IPS-NIHi7 (cell line): Measurements from ENCODE around the gene MYCN.
"Not testable (repeated sequence)": the region's sequence is repeated elsewhere in the genome, so short reads cannot be mapped to it uniquely, and the experiment has no call there.

Experiments used
- DNase-seq: peaks from one replicate; pipeline ENCODE4 v3.0.0; 2012; ENCODE audit warnings: mixed read lengths; ENCODE audit errors: extremely low spot score

Gene MYCN

GRCh38 chr2:15907461-15908324 lies 32.7 kb upstream of the MYCN start:
- DNase-seq: no peak

- DNase-seq: no peak
Measured at GRCh38 chr2:15908371-15908770, 32.0 kb upstream of the MYCN start.

GRCh38 chr2:15909157-15909556 lies 31.2 kb upstream of the MYCN start:
- no peak for DNase-seq

- no peak for DNase-seq
Measured at GRCh38 chr2:15909736-15910135, 30.6 kb upstream of the MYCN start.

- not testable (repeated sequence) for DNase-seq
Measured at GRCh38 chr2:15911270-15911669, 29.1 kb upstream of the MYCN start.

GRCh38 chr2:15911686-15912085 lies 28.7 kb upstream of the MYCN start:
- DNase-seq: no peak

GRCh38 chr2:15912203-15912602 lies 28.1 kb upstream of the MYCN start:
- no peak for DNase-seq

- DNase-seq: no peak
Measured at GRCh38 chr2:15913146-15913545, 27.2 kb upstream of the MYCN start.

- no peak for DNase-seq
Measured at GRCh38 chr2:15914596-15915385, 25.6 kb upstream of the MYCN start.

- DNase-seq: not testable (repeated sequence)
Measured at GRCh38 chr2:15915546-15915945, 24.8 kb upstream of the MYCN start.

GRCh38 chr2:15916336-15916735 lies 24.0 kb upstream of the MYCN start:
- no peak for DNase-seq

GRCh38 chr2:15918761-15919356 lies 21.5 kb upstream of the MYCN start:
- DNase-seq: no peak

- DNase-seq: no peak
Measured at GRCh38 chr2:15919716-15920434, 20.5 kb upstream of the MYCN start.

- DNase-seq: no peak
Measured at GRCh38 chr2:15920696-15921095, 19.7 kb upstream of the MYCN start.

GRCh38 chr2:15923597-15923996 lies 16.8 kb upstream of the MYCN start:
- DNase-seq: no peak

- DNase-seq: no peak
Measured at GRCh38 chr2:15925819-15926218, 14.5 kb upstream of the MYCN start.

- no peak for DNase-seq
Measured at GRCh38 chr2:15926252-15926651, 14.1 kb upstream of the MYCN start.

- no peak for DNase-seq
Measured at GRCh38 chr2:15927551-15928218, 12.7 kb upstream of the MYCN start.

- not testable (repeated sequence) for DNase-seq
Measured at GRCh38 chr2:15929008-15929407, 11.3 kb upstream of the MYCN start.

- no peak for DNase-seq
Measured at GRCh38 chr2:15929861-15930260, 10.5 kb upstream of the MYCN start.

- DNase-seq: no peak
Measured at GRCh38 chr2:15930589-15931318, 9.6 kb upstream of the MYCN start.
